HCT116 (cell line): ENCODE measurements around the gene DMBX1.

Source experiments
- CTCF ChIP-seq, 3 experiments: fragments of 200-600 bp in 1 of 3; sonication (generic) in 1 of 3; IDR thresholded peaks in 2 of 3; conservative IDR thresholded peaks in 1 of 3; 2 replicates each; pipeline ENCODE4 v1.5.1; 2012 to 2017; ENCODE audit warnings: low read depth in 2 of 3, low read length in 2 of 3, antibody characterized with exemption in 1 of 3, borderline replicate concordance in 1 of 3, control low read depth in 1 of 3, mild to moderate bottlenecking in 1 of 3, mixed read lengths in 1 of 3, mixed run types in 1 of 3, moderate library complexity in 1 of 3; ENCODE audit not compliant: insufficient read depth in 1 of 3
- EGR1 ChIP-seq: IDR thresholded peaks from 2 replicates; pipeline ENCODE4 v1.6.1; 2012; ENCODE audit warnings: low read depth
- ELF1 ChIP-seq: IDR thresholded peaks from 2 replicates; pipeline ENCODE4 v1.6.1; 2012; ENCODE audit warnings: low read depth, borderline replicate concordance
- EZH2 ChIP-seq: fragments of 200-600 bp; sonication (generic); IDR thresholded peaks from 2 replicates; pipeline ENCODE4 v1.6.1; 2017; ENCODE audit warnings: antibody characterized with exemption, mixed run types
- POLR2A ChIP-seq: IDR thresholded peaks from 2 replicates; pipeline ENCODE4 v1.7.0; 2011; ENCODE audit warnings: borderline replicate concordance; ENCODE audit not compliant: insufficient read depth, insufficient read length; ENCODE audit errors: extremely low read depth
- POLR2AphosphoS5 ChIP-seq: IDR thresholded peaks from 2 replicates; pipeline ENCODE4 v1.6.1; 2011; ENCODE audit warnings: mild to moderate bottlenecking, low read depth, low read length, moderate library complexity
- RAD21 ChIP-seq: IDR thresholded peaks from 2 replicates; pipeline ENCODE4 v1.6.1; 2012; ENCODE audit warnings: low read depth, mild to moderate bottlenecking
- REST ChIP-seq: IDR thresholded peaks from 2 replicates; pipeline ENCODE4 v1.6.1; 2012; ENCODE audit warnings: low read depth
- SP1 ChIP-seq: IDR thresholded peaks from 2 replicates; pipeline ENCODE4 v1.6.1; 2012; ENCODE audit warnings: low read depth
- TCF7L2 ChIP-seq: IDR thresholded peaks from 2 replicates; pipeline ENCODE4 v1.7.0; 2011; ENCODE audit warnings: borderline replicate concordance, inconsistent platforms; ENCODE audit not compliant: insufficient read depth, insufficient read length; ENCODE audit errors: extremely low read depth
- YY1 ChIP-seq: IDR thresholded peaks from 2 replicates; pipeline ENCODE4 v1.6.1; 2011; ENCODE audit warnings: low read length, low read depth, moderate library complexity, mild to moderate bottlenecking; ENCODE audit not compliant: insufficient replicate concordance; ENCODE audit errors: extremely low read depth
- ZBTB33 ChIP-seq: IDR thresholded peaks from 2 replicates; pipeline ENCODE4 v1.6.1; 2011; ENCODE audit warnings: mild to moderate bottlenecking, low read length, moderate library complexity; ENCODE audit not compliant: insufficient replicate concordance; ENCODE audit errors: extremely low read depth
- ZFX ChIP-seq: fragments of 450-650 bp; IDR thresholded peaks from 2 replicates; pipeline ENCODE4 v1.6.1; 2017

GRCh38 chr1:46473991-46474390 is 15.6 kb upstream of the DMBX1 start:
- TF ChIP-seq CTCF (IDR thresholded peaks at IDR 0.05 in 2 of 3, conservative IDR thresholded peaks at IDR 0.05 in 1 of 3; ENCODE audit: borderline replicate concordance in 1 of 3, insufficient read depth in 1 of 3, low read depth in 2 of 3, low read length in 2 of 3) (no peak), SP1 (no peak), POLR2A (no peak), REST (no peak), ZBTB33 (no peak), YY1 (no peak), EZH2 (no peak), RAD21 (no peak), EGR1 (no peak), ELF1 (no peak), TCF7L2 (no peak), ZFX (no peak), POLR2AphosphoS5 (no peak)
